Measurements from ENCODE around the gene CFL1.

CFL1 gene

DNA sequence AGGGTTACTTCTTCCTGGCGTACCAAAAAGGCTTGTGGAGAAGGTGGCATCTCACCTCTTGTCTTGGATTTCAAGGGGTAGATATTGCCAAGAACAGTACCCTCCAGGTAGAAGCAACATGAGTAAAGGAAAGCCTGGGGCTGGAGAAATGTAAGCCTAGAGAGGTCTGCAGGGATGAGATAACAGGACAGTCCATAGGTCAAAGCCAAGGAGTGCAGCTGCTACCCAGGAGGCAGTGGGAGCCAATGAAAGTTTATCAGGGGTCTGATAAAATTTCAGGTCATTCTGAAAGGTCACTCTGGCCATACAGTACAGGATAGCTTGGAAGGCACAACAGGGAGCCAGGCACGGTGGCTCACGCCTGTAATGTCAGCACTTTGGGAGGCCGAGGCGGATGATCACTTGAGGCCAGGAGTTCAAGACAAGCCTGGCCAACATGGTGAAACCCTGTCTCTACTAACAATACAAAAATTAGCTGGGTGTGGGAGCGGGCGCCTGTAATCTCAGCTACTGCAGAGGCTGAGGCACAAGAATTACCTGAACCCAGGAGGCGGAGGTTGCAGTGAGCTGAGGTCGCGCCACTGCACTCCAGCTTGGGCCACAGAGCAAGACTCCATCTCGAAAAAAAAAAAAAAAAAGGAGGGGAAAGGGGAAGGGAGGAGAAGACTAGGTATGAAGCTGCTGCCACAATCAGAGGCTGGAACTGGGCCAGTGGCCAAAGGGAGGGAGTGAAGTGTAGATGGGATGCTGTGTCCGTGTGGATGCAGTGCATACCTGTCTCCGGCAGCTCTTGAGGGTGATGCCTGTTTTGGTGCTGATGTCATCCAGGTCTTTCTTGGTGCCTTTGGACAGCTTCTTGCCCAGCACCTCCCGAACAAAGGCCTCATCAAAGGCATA lies 29.1 kb upstream of the CFL1 start:
- POLR2A ChIA-PET: interaction anchor here (0.7 to 8.7 kb wide), 8 partner anchors 13 to 384 kb away, joined by 3 to 136 read pairs (median 18); partner anchors contain the start of genes C11orf68, CFL1, DRAP1 and FOSL1
- TF ChIP-seq, protein P1, sequence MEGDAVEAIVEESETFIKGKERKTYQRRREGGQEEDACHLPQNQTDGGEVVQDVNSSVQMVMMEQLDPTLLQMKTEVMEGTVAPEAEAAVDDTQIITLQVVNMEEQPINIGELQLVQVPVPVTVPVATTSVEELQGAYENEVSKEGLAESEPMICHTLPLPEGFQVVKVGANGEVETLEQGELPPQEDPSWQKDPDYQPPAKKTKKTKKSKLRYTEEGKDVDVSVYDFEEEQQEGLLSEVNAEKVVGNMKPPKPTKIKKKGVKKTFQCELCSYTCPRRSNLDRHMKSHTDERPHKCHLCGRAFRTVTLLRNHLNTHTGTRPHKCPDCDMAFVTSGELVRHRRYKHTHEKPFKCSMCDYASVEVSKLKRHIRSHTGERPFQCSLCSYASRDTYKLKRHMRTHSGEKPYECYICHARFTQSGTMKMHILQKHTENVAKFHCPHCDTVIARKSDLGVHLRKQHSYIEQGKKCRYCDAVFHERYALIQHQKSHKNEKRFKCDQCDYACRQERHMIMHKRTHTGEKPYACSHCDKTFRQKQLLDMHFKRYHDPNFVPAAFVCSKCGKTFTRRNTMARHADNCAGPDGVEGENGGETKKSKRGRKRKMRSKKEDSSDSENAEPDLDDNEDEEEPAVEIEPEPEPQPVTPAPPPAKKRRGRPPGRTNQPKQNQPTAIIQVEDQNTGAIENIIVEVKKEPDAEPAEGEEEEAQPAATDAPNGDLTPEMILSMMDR (IDR thresholded peaks at IDR 0.05; ENCODE audit: insufficient read depth, low read length, missing control alignments): no peak
- H3K4me3 ChIP-seq (ENCODE audit: low read depth, low read length): peak overlapping the region; percentile 94
- CTCF ChIA-PET: interaction anchor here (1.3 to 33.3 kb wide), 14 partner anchors 14 to 176 kb away, joined by 3 to 1090 read pairs (median 26); partner anchors contain the start of genes AP5B1, BANF1, CFL1 and CTSW
- DNase-seq (ENCODE audit: low read depth, low spot score): no peak

DNA sequence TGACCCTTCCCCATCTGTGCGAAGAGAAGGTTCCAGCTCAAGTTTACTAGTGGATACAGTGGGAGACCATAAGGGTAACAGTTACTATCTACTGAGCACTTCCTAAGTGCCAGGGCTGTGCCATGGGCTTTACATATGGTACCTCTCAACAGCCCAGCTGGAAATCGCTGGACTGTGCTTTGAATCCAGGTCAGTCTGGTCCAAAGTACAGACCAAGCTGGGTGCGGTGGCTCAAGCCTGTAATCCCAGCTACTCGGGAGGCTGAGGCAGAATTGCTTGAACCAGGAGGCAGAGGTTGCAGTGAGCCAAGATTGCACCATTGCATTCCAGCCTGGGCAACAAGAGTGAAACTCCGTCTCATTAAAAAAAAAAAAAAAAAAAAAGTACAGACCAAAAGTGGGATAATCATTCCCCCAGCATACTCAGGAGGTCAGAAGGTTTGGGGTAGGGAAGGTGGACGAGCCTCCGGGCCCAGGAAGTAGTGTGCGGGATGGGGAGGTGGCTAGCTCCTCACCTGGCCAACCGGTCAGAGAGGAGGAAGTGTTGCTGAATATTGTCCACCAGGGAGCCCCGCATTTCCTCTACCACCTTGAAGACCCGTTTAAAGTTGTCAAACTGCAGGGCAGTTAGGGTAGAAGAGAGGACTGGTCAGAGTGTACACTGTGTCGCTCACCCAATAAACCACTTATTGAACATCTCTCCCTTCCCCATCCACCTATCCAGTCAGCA lies 28.0 kb upstream of the CFL1 start:
- ChIA-PET POLR2A (interaction anchor here (0.9 to 1.7 kb wide), 3 partner anchors 12 to 30 kb away, joined by 4 read pairs; no protein-coding TSS in a partner anchor), CTCF (interaction anchor here (0.8 to 33.3 kb wide), 23 partner anchors 7 to 181 kb away, joined by 3 to 1090 read pairs (median 17); partner anchors contain the start of genes BANF1, CFL1, CTSW and EFEMP2)
- TF ChIP-seq, protein P1 (IDR thresholded peaks at IDR 0.05; ENCODE audit: insufficient read depth, low read length, missing control alignments): no peak
- no peak for DNase-seq (ENCODE audit: low read depth, low spot score)
- no peak overlapping the region for H3K4me3 ChIP-seq (ENCODE audit: low read depth, low read length)

DNA sequence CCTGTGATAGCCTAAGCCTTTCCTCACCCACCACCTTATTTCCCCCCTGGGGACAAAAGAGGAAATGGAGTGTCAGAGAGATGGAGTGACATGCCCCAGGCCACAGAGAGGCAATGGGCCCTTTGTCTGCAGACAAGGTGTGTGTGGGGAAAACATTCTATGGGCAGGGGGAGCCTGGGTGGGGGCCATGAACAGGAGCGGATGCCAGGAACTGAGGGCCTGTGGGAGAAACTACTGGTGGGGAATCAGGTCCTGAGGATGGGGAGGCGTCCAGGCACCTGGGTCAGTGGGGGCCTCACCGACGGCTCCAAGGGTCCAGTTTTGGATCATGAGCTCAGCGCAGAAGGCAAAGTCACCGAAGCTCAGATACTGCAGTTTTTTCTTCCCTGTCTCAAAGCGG lies 27.3 kb upstream of the CFL1 start:
- no peak for DNase-seq (ENCODE audit: low read depth, low spot score)
- H3K4me3 ChIP-seq (ENCODE audit: low read depth, low read length): no peak overlapping the region
- TF ChIP-seq, protein P1 (IDR thresholded peaks at IDR 0.05; ENCODE audit: insufficient read depth, low read length, missing control alignments): no peak
- ChIA-PET POLR2A (interaction anchor here (0.9 to 1.7 kb wide), 5 partner anchors 11 to 30 kb away, joined by 3 to 5 read pairs (median 4); partner anchors contain the start of gene FOSL1), CTCF (interaction anchor here (0.8 to 33.3 kb wide), 40 partner anchors 8 to 269 kb away, joined by 3 to 1090 read pairs (median 6); partner anchors contain the start of genes BANF1, CATSPER1, CFL1 and CTSW)

DNA sequence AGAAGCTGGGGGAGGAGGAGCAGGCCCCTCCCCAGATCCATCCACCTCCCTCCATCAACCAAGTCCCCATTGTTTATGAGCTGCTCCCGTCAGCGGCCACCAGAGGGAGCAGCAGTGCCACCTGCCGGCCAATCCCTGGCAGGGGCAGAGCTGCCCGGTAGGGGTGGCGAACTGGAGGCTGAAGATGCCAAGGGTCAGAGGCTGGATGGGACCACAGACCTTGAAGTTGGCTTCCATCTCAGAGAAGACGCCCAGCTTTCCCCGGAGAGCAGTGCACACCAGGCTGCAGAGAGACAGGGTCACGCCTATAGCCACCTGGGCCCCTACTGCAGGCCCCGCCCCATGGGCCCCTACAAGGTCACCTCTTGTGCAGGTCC lies 26.7 kb upstream of the CFL1 start:
- no peak for DNase-seq (ENCODE audit: low read depth, low spot score)
- POLR2A ChIA-PET: interaction anchor here (0.9 to 1.7 kb wide), 6 partner anchors 11 to 34 kb away, joined by 3 to 5 read pairs (median 4); partner anchors contain the start of gene FOSL1
- TF ChIP-seq, protein P1 (IDR thresholded peaks at IDR 0.05; ENCODE audit: insufficient read depth, low read length, missing control alignments): peak; percentile 100
- CTCF ChIA-PET: interaction anchor here (0.7 to 33.3 kb wide), 43 partner anchors 9 to 268 kb away, joined by 3 to 1090 read pairs (median 6); partner anchors contain the start of genes BANF1, CATSPER1, CFL1 and CTSW
- H3K4me3 ChIP-seq (ENCODE audit: low read depth, low read length): no peak overlapping the region; the same call in 1 of the 2 replicates

DNA sequence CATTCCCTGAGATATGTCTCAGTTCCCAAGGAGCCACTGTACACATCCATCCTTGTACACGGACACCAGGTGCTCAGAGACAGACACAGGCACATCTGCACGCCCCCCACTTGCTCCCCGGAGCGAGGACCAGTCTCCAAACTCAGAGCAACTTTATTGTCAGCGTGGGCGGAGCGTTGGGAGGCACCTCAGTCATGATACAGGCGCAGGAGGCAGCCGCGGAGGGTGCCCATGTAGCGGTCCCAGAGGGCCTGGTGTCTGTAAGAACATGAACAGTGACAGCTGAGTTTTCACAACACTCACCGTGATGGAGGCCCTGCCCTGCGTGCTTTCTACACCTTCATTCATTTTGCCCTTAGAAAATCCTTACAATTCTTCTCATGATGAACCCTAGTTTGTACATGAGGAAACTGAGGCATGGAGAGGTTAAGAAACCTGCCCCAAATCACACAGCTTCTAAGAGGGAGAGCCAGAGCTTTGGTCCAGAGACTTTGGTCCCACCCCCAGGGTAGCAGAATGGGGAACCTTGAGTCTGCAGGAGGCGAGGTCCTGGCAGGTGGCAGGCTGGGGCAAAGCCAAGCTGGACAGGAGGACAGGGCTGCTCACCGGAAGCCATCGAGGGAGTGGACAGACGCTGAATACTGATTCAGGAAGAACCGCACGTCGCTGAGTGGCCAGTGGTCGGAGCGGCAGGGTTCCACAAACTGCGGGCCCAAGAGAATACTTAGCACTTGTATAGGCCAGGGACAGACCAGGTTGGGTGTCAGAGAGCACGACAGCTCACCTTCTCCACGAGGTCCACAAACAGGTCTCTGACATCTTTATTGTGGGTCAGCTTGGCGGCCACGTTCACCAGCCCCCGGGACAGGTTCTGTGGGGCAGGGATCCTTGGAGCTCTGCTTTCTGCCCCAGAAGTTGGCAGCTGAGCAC lies 26.1 kb upstream of the CFL1 start:
- TF ChIP-seq, protein P1 (IDR thresholded peaks at IDR 0.05; ENCODE audit: insufficient read depth, low read length, missing control alignments): no peak
- POLR2A ChIA-PET: interaction anchor here (1.1 to 1.7 kb wide), 4 partner anchors 10 to 34 kb away, joined by 3 to 5 read pairs (median 4); partner anchors contain the start of gene FOSL1
- CTCF ChIA-PET: interaction anchor here (0.7 to 33.3 kb wide), 42 partner anchors 9 to 251 kb away, joined by 3 to 1090 read pairs (median 6); partner anchors contain the start of genes BANF1, CATSPER1, CFL1 and CTSW
- no peak overlapping the region for H3K4me3 ChIP-seq (ENCODE audit: low read depth, low read length)
- DNase-seq (ENCODE audit: low read depth, low spot score): no peak
